NCI-H524 (cell line): ENCODE data around the gene TSPAN10.
A peak's percentile ranks its signal among the peaks of the same experiment; 100 is the strongest.

Experiments
- DNase-seq, 2 experiments: peaks; one replicate each; lab custom pipeline; 2025; lab: John Stamatoyannopoulos, UW

The TSPAN10 gene

DNA sequence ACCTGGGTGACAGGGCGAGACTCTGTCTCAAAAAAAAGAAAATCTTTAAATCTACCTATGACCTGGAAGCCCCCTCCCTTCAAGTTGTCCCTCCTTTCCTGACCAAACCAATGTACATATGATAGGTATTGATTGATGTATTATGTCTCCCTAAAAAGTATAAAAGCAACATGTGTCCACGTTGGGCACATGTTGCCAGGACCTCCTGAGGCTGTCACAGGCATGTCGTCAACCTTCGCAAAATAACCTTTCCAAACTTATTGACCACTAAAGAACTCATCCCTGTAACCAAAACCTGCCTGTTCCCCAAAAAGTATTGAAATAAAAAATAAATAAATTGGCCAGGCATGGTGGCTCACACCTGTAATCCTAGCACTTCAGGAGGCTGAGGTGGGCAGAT lies 25.0 kb downstream of the TSPAN10 start:
- DNase-seq: no peak

DNA sequence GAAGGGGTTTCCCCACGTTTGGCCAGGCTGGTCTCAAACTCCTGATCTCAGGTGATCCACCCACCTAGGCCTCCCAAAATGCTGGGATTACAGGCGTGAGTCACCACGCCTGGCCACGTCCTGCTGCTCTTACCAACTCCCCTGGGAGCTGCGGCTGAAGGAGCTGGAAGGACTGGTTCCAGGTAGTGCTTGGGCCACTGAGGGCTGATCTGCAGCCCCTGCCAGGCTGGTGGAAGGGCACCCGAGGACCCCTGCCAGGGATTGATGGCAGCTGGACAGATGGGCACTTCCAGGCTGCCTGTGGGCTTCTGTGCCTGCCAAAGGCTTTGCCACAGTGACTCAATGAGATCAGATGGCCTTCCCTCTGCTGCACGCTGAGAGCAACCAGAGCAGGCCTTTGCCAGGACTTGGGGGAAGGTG lies 27.1 kb downstream of the TSPAN10 start:
- DNase-seq: no peak

DNA sequence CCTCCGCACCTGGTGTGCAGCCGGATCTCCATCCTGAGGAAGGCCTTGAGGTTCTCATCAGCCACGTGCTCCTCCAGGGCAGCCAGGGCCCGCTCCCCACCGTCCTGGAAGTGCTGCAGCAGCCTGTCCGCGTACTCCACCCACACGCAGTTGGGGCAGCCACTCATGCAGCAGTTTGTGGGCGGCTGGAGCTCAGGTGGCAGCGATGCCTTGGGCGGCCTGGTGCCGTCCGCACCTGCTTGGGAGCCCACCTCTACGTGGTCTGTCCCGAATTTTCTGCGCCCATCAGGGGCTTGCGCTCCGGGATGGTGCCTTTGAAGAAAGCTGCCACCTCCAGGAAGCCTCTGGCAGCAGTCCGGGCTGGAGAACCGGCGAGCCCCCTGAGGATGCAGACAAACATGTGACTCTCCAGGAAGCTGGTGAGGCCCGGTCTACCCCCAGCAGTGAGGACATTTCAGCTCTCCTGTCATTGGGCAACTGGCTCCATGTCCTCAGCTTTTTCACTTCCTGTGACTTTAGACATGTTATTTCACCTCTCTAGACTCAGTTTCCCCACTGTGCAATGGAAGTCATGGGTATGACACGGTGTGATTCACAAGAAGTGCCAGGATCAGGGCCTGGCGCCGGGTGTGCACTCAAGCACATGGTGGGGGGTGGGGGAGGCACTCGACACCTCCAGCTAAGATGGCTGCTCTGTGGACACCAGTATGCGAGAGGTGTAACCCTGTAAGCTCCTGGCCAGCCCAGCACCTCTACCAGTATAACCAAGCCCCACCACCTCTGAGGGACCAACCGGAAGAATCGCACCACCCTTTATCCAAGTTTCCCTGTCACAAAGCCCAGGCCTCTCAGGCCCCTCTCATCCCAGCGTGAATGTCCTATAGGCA lies 28.5 kb downstream of the TSPAN10 start:
- DNase-seq: peak; percentile 47 to 50

- DNase-seq: peak; percentile 50 to 64
Observed at GRCh38 chr17:81666092-81666341, 29.0 kb downstream of the TSPAN10 start.

DNA sequence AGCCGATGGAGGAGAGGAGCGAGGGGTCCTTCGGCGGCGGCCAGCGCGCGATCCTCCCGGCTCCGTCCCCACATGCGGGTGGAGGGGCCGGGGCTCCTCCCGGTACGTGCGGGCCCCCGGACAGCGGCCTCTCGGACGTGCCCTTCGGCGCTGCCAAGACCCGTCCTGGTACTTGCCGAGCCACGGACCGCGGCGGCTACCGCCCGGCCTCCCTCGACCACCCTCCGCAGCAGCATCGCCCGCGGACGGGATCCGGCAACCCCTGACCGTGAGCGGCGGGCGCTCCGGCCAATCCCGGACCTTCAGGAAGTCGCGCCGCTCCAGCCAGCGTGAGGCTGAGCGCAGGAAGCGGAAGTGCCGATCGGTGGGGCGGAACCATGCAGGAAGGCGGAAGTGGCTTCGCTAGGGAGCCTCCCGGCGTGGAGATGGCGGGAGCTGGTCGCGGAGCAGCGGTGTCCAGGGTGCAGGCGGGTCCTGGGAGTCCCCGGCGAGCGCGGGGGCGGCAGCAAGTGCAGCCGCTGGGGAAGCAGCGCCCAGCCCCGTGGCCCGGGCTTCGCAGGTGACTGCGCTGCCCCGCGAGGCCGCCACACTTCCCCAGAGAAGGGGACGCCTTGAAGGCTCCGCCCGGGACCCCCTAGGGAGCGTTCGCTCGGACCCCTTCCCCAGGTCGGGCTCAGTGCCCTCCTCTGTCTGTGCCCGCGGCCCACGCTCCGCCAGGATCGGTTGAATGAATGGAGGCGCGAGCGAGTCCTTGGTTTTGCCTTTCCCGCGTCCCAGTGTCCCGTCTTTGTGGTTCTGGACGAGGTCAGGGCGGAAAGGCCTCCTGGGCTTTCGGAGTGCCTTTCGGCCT lies 29.6 kb downstream of the TSPAN10 start, which contains the start of the genes CCDC137 and OXLD1:
Gene CCDC137 (plus strand): TSS at position 396 of the 850 bp plus-strand sequence. CDS start 30 bp downstream, at position 426.
Gene OXLD1 (minus strand): TSS at position 264 of the 850 bp plus-strand sequence. CDS start 28 bp downstream, at position 236.
- DNase-seq: peak; percentile 96 to 99

DNA sequence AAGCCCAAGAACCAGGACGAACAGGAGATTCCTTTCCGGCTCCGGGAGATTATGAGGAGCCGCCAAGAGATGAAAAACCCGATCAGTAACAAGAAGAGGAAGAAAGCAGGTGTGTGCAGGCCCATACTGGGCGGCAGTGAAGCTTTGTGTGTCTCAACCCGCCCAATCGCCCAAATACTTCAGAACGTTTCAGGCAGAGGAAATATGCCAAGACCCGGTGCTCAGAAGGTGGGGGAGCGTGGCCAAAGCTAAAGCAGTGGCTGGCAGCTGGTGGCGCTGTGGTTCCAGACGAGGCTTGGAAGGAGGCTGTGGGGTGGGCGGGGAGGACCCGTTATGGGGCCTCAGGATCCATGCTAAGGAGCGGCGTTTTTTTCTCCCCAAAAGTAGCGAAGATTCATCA lies 30.8 kb downstream of the TSPAN10 start:
- no peak for DNase-seq

GRCh38 chr17:81672504-81672903 lies 35.5 kb downstream of the TSPAN10 start:
- DNase-seq: no peak

GRCh38 chr17:81672954-81673353 lies 36.0 kb downstream of the TSPAN10 start:
- DNase-seq: no peak

DNA sequence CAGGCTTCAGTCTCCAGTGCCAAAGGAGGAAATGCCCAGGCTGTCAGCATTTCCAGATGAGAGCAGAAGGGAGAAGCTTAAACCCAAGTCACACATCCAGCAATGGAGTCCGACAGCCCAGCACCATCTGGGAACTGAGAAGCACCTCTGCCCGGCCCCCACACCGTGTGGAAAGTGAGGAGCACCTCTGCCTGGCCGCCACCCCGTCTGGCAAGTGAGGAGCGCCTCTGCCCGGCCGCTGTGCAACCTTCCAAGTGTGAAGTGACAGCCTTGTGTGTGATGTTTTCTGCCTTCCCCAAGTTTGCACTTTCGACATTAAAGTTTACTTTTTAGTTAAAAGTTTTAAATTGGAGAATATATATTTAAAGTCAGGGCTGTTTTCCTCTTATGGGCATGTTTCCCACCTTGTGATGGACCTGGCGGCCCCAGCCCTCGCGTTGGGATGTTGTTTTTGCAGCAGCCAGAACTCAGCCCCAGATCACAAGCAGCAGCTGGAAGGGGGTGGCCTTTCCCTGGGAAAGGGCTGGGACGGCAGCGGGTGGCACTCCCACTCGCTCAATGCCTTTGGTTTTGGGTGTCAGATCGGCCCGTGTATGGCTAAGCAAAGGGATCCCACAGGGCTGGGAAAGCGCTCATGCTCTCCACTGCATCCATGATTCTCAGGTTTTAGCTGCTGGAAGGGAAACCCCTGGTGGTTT lies 36.7 kb downstream of the TSPAN10 start:
- DNase-seq: no peak

DNA sequence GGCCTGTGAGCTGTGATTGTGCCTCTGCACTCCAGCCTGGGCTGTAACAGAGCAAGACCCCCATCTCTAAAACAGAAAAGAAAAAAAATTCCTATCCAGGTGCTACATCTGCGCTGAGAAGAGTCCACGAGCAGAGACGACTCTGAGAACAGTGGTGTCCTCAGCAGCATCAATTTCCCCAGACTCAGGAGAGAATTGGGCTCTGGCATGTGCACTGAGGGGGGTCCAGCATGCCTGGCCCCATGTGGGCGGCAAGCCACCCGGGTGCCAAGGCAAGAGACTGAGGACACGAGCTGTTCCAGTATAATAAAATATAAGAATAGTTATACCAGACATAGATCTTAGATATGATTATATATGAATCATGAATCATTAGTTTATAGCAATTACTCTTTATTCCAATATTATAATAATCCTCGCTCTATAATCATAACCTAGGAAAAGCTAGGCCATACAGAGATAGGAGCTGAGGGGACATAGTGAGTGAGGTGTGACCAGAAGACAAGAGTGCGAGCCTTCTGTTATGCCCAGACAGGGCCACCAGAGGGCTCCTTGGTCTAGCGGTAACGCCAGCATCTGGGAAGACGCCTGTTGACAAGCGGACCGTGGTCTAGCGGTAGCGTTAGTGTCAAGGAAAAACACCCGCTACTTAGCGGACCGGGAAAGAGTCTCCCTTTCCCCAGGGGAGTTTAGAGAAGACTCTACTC lies 38.7 kb downstream of the TSPAN10 start:
- peak in 1 of 2 experiments; percentile 62 for DNase-seq

- no peak for DNase-seq
Observed at GRCh38 chr17:81676906-81677305, 39.9 kb downstream of the TSPAN10 start.

DNA sequence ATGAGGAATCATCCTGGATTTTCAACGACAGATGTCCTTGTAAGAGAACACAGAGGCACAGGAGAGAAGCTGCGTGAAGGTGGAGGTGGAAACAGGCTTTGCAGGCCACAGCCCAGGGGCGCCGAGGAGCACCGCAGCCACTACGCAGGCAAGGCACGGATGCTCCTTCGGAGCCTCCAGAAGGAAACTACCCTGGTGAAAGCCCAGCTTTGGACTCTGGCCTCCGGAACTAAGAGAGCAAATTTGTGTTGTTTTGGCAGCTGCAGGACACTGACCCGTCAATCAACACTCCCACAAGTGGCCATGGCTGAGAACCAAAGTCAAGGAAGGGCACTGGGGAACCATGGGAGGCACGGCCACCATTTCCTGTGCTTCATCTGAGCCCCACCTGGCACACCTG lies 43.2 kb downstream of the TSPAN10 start:
- DNase-seq: no peak

DNA sequence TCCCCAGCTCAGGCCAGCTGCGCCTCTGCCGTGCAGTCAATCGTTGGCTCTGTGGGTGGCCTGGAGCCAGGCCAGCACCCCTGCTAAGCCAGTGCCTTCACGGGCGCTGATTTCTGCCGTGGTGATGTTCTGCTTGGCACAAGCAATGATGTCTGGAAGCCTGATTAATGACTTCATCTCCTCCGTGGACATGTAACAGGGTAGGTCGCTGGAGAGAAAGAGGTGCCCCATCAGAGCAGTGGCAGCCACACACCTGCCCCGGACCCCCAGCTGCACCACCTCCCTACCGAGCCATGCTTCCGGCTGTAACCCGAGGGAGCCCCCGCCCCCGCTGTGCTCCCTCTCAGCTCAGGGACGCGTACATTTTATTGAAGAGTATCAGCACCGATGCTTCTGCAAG lies 44.7 kb downstream of the TSPAN10 start:
- no peak for DNase-seq

GRCh38 chr17:81682565-81683207 lies 45.7 kb downstream of the TSPAN10 start:
- peak in 1 of 2 experiments; percentile 56 for DNase-seq

DNA sequence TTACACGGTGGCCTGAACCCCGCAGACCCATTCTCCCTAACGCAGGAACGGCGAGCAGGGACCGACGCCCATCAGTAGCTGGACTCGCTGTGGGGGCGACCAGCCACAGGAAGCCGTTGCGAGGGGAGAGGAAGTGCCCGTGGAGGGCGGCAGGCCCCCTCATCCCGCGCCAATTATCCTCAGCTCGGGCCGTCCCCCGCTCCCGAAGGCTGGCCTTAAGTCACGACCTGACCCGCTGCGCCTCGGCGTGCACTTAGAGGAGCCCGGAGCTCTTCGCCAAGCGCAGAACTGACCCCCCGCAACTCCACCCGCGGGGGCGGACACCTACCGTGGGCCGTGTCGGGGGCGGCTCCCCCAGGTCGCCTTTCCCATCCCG lies 46.2 kb downstream of the TSPAN10 start:
- peak in 1 of 2 experiments; percentile 58 for DNase-seq

GRCh38 chr17:81683584-81684441 lies 46.8 kb downstream of the TSPAN10 start, which contains the start of the genes ARL16 and HGS:
ARL16 (minus strand) TSS chr17:81683797; CDS start chr17:81683753, 44 bp downstream.
HGS (plus strand) TSS chr17:81684011; CDS start chr17:81684067, 56 bp downstream.
- peak; percentile 100 for DNase-seq

DNA sequence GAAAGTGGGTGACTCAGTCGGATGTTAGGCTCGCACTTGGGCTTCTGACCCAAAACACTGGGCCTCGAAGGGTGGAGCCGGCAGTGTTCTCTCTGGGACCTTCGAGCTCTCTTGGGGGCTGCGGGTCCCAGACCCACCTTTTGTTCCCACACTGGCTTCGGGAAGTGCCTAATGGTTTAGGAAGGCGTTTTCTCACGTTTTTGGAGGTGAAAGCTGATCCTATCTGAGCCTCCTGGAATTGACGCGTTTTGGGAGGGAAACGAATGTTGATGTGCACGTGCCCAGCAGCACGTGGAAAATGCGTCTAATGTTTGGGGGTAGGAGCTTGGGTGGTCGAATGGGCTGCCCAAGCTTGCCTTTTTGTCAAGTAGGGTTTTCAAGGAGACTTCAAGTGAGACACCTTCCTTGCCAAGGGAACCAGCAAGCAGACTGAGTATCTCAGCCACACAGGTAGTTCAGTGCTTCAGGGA lies 47.5 kb downstream of the TSPAN10 start:
- no peak for DNase-seq

DNA sequence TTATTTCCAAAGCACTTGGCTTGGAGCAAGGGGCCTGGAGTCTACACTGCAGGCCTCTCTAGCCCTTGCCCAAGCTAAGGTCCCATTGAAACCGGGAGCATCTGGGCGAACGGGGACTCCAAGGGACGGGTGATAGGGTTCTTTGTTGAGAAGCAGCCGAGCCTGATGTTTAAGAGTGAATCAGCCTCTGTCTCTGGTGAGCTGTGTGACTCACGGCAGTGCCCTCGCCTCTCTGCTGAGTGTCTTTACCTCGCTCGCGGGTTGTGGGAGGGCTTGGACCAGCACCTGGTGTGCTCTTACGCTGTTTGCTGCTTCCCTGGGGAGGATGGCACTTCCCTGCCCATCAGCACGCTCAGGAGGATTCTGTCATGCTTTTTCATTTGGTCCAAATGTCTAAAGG lies 48.1 kb downstream of the TSPAN10 start:
- DNase-seq: no peak

DNA sequence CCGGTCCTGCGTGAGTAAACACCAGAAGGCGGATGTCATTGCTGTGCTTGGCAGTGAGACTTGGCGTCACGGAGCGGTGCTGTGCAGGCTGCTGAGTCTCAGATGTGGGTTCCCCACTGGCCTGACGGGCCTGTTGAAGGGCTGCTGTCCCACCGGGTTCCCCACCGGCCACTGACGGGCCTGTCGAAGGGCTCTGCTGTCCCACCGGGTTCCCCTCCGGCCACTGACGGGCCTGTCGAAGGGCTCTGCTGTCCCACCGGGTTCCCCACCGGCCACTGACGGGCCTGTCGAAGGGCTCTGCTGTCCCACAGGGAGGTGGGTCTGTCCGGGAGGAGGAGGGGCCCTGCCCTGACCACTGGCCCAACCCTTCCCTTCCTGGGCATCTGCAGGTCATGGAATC lies 49.6 kb downstream of the TSPAN10 start:
- DNase-seq: no peak
